Muscle of leg (tissue), 11 donors: ENCODE measurements around the gene TENM4. TPM values are rescaled to one million over a fixed set of nuclear protein-coding genes. Genes with fewer than 3 reads are reported as not detected.
A peak's percentile ranks its signal among the peaks of the same experiment; 100 is the strongest.

Experiments
- DNase-seq: peaks from one replicate; pipeline ENCODE4 v3.0.0; 2013
- H3K27ac ChIP-seq: one replicate; pipeline ENCODE4 v1.5.1; 2013; ENCODE audit warnings: mild to moderate bottlenecking, low read length, control low read depth
- H3K27me3 ChIP-seq: one replicate; pipeline ENCODE4 v1.6.1; 2013; ENCODE audit warnings: low read length; ENCODE audit not compliant: control insufficient read depth, insufficient read depth
- H3K36me3 ChIP-seq: one replicate; pipeline ENCODE4 v1.6.1; 2013; ENCODE audit warnings: low read length; ENCODE audit not compliant: control insufficient read depth, insufficient read depth
- H3K4me1 ChIP-seq: one replicate; pipeline ENCODE4 v1.6.1; 2013; ENCODE audit warnings: low read length; ENCODE audit not compliant: control insufficient read depth, insufficient read depth
- H3K4me3 ChIP-seq: one replicate; pipeline ENCODE4 v1.5.1; 2013; ENCODE audit warnings: low read length, control low read depth
- H3K9me3 ChIP-seq: replicated peaks from 2 replicates; pipeline ENCODE4 v1.6.1; 2013; ENCODE audit warnings: low read depth, low read length; ENCODE audit not compliant: control insufficient read depth
- WGBS: methylation state at CpG from one replicate; pipeline ENCODE4 v1.1.5; 2013; ENCODE audit warnings: missing lambda C conversion rate; ENCODE audit not compliant: insufficient coverage; 5-methylcytosine and 5-hydroxymethylcytosine counted together
- polyA plus RNA-seq, 8 donors: library from polyadenylated mRNA; unstranded; fragments of 120-200 nt; gene quantifications; one replicate each; pipeline versions ENCODE4 v1.2.1 to v1.2.3, GENCODE V29; 2013; ENCODE audit warnings: inconsistent platforms in 1 of 8, low replicate concordance in 1 of 8; ENCODE audit not compliant: insufficient read length in 8 of 8, insufficient read depth in 1 of 8
- total RNA-seq: library from RNA; stranded (reverse); fragments of 120-200 nt; gene quantifications from one replicate; pipeline ENCODE4 v1.2.4, GENCODE V29; 2013

The TENM4 gene
- total and polyA plus RNA-seq, 9 donors, result 4.6 to 13.8 (median 10.3) TPM

DNA sequence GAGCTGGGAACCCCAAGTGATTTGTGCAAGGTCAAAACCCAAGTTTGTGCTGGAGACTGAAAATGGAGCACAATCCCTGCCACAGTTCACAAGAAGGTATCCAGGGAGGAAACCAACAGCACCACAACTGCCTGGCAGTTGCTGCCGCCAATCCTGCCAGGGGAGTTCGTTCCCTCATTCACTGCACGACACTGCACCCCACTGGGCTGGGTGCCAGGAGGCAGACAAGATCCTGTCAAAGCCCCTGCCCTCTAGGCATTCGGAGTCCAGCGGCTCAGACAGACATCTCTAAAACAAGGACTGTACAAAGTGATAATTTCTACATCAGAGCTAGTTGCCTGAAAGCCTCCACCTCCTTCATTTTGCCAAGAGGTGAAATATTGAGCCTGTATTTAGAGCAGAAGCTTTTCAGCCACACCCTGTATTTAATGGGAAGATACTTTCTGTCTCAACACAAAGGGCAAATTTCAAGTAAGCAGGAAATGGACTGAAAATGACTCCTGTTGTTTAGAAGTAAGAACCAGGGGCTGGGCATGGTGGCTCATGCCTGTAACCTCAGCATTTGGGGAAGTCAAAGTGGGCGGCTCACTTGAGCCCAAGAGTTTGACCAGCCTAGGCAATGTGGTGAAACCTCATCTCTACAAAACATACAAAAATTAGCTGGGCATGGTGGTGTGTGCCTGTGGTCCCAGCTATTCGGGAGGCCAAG is 588.8 kb downstream of the TENM4 start:
- Histone ChIP-seq H3K9me3 (no peaks in the 10 kb centered on the region), H3K27me3 (no peaks in the 10 kb centered on the region), H3K36me3 (peaks cover 4% of the 10 kb centered on the region), H3K4me3 (no peak overlapping the region), H3K4me1 (peaks cover 14% of the 10 kb centered on the region), H3K27ac (peak overlapping the region; percentile 40)
- peak; percentile 55 for DNase-seq
- 66% methylated on average over 4 of the region's 7 CpGs for whole genome bisulfite sequencing

DNA sequence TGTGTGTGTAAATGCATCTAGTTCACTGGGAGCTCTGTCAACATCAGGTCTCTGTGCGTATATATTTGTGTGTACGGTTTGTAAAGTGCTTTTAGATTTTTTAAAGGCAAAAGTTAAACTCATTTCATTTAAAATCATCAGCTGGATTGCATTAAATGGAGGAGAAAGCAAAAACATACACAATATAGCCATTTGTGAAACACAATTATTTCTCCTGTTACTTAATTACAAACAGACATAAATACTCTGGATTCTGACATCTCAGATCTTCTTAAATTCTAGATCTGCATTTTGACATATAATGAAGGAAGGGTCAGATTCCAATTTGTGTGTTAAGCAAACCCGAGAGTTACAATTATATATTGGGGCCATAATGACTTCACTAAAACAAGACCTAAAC is 590.8 kb downstream of the TENM4 start:
- no CpG with 5 or more reads among the region's 3 CpGs for WGBS
- H3K9me3 ChIP-seq, result no peaks in the 10 kb centered on the region
- H3K4me1 ChIP-seq, result peaks cover 14% of the 10 kb centered on the region
- H3K27me3 ChIP-seq, result no peaks in the 10 kb centered on the region
- H3K36me3 ChIP-seq, result peaks cover 4% of the 10 kb centered on the region
- no peak overlapping the region for H3K27ac ChIP-seq
- no peak for DNase-seq
- no peak overlapping the region for H3K4me3 ChIP-seq

DNA sequence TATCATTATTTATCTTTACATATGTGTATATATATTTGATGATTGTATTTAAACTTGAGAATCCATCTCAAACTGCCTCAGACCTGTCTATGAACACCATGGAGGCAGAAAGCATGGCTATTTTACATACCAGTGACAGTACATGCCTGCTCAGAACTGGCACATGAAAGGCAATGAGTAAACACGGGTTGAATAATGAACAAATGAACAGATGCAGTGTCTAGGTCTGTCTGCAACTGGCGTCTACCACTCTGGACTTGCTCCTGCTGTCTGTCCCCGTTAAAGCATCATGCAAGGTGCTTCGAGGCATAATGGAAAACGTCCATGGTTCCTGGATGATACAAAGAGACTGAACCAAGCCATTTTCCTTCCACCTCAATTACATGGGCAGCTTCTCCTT is 594.6 kb downstream of the TENM4 start:
- 95% methylated on average over 4 of the region's 5 CpGs for WGBS
- no peak for DNase-seq
- Histone ChIP-seq H3K9me3 (no peaks in the 10 kb centered on the region), H3K4me1 (peaks cover 4% of the 10 kb centered on the region), H3K27ac (no peak overlapping the region), H3K4me3 (no peak overlapping the region), H3K36me3 (no peaks in the 10 kb centered on the region), H3K27me3 (no peaks in the 10 kb centered on the region)

DNA sequence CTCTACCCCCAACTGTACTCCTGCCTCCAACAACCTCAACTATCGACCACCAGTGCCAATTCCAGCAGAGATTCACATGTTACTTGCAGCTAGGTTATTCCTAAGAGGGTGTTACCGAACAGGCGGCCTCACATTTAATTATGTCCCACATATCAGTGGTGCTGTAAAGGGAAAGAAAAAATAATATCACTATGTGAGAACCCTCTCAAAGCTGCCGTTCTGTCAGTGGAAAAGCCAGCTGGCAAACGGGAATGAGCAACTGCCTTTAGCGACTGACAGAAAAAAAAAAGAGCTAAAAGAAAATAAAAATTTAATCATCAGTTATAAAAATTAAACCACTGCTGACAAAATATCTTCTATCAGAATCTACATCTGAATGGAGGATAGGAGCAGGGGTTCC is 595.3 kb downstream of the TENM4 start:
- no peak for DNase-seq
- H3K27me3 ChIP-seq, result no peaks in the 10 kb centered on the region
- H3K4me3 ChIP-seq, result no peak overlapping the region
- H3K36me3 ChIP-seq, result no peaks in the 10 kb centered on the region
- no peaks in the 10 kb centered on the region for H3K9me3 ChIP-seq
- 86% methylated on average over 1 of the region's 6 CpGs for WGBS
- peaks cover 2% of the 10 kb centered on the region for H3K4me1 ChIP-seq
- H3K27ac ChIP-seq, result no peak overlapping the region

DNA sequence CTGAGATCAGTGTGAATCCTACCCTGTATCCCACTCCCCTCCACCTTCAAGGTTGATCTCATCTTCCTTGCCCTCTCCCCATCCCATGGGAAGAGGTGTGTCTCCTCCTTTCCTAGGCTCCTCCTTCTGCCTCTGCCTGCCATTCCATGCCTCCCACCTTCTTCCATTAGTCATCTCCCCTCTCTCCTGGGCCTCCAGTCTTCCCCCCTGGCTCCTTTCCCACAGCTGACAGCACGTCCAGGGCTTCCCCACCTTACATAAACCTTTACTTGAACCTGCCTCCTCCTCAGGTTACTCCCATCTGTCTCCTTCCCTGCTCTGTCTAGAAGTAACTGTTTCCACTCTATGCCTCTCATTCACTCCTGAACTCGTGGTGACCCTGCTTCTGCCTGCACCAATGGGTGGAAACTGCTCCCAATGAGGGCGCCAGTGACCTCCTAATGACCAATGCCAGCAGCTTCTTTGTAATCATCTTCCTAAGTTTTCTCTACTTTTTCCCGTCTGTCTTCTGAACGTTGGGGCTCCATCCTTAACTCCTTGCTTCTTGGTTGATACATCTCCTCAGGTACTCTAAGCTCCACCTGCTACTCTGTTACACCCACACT is 599.3 kb downstream of the TENM4 start:
- Histone ChIP-seq H3K9me3 (no peaks in the 10 kb centered on the region), H3K4me1 (peaks cover 3% of the 10 kb centered on the region), H3K36me3 (no peaks in the 10 kb centered on the region), H3K27ac (no peak overlapping the region), H3K4me3 (no peak overlapping the region), H3K27me3 (no peaks in the 10 kb centered on the region)
- 58% methylated on average over 5 of the region's 5 CpGs for WGBS
- no peak for DNase-seq

DNA sequence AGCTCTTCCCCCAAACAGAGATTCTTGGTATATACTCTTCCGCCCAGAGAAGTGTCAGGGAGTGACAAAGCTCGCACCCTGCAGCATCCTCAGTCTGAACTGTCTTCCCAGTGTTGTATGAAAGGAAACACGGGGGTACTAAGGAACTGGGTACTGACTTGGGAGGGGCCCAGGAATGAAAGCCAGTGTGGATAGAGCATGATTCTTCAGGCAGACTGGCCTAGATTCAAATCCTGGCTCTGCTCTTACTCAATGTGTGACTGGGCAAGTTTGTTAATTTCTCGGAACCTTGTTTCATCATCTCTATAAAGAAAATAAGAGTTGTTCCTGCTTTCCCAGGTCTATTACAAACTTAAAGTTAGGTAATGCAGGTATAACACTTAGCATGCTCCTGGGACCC is 600.2 kb downstream of the TENM4 start:
- Histone ChIP-seq H3K36me3 (no peaks in the 10 kb centered on the region), H3K9me3 (no peaks in the 10 kb centered on the region), H3K27me3 (no peaks in the 10 kb centered on the region), H3K4me1 (peaks cover 3% of the 10 kb centered on the region), H3K27ac (no peak overlapping the region), H3K4me3 (no peak overlapping the region)
- 46% methylated on average over 3 of the region's 4 CpGs for WGBS
- DNase-seq, result no peak

DNA sequence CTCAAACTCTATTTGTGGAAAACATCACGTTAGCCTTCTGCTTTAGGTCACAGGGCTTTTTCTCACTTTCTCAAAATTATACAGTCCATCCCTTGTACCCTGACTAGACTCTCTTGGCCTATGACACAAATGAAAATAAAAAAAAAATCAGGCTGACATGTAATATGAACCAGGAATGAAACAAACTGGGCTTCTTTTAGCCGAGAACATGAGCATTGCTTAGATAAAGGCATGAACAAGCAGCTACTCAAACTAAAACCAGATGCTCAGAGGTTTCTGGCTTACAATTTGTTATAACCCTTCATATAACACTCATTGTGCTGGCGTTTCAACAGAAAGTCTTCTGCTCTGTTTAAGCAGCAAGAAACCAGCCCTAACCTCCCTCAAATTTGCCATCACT is 600.6 kb downstream of the TENM4 start:
- Histone ChIP-seq H3K4me3 (no peak overlapping the region), H3K9me3 (no peaks in the 10 kb centered on the region), H3K27ac (no peak overlapping the region), H3K4me1 (peaks cover 3% of the 10 kb centered on the region), H3K27me3 (no peaks in the 10 kb centered on the region), H3K36me3 (no peaks in the 10 kb centered on the region)
- peak; percentile 81 for DNase-seq
- WGBS, result 17% methylated on average over 2 of the region's 3 CpGs

DNA sequence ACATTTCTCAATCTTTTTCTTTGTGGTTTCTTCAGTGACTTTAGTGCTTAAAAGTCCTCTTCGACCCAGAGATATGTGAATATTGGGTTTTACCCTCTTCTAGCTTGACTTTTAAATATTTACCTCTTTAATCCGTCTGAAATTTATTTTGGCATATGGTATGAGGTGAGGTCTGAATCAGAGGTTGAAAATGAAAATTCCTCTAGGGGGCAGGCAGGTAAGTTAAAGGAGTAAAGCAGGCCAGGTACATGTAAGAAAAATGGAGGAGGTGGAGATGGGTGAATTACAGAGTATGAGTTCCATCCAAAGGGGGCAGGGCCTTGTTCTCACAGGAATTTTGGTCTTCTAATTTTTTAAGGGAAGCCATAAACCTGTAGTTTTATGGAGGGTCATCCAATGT is 602.4 kb downstream of the TENM4 start:
- Histone ChIP-seq H3K36me3 (no peaks in the 10 kb centered on the region), H3K27ac (no peak overlapping the region), H3K9me3 (no peaks in the 10 kb centered on the region), H3K4me1 (peaks cover 3% of the 10 kb centered on the region), H3K27me3 (no peaks in the 10 kb centered on the region), H3K4me3 (no peak overlapping the region)
- DNase-seq, result no peak
- WGBS, result no CpG with 5 or more reads among the region's 2 CpGs

DNA sequence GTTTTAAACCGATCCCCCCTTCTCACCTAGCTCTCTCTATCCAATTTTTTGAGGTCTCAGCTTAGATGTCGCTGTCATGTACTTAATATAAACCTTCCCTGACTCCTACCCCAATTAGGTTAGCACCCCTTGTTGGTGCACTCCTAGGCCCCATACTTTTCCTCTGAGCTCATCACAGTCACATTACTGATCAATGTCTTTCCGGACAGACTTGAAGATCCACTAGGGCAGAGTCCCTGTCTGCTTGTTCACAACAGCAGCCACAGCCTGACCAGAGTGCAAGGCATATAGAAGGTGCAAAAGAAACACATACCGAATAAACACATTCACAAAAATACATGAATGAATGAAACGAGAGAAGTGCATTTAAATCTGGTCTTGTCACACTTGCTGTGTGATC is 605.2 kb downstream of the TENM4 start:
- H3K9me3 ChIP-seq, result no peaks in the 10 kb centered on the region
- no peaks in the 10 kb centered on the region for H3K27me3 ChIP-seq
- peaks cover 3% of the 10 kb centered on the region for H3K4me1 ChIP-seq
- no peak for DNase-seq
- H3K27ac ChIP-seq, result no peak overlapping the region
- H3K36me3 ChIP-seq, result no peaks in the 10 kb centered on the region
- no peak overlapping the region for H3K4me3 ChIP-seq
- WGBS, result 90% methylated on average over 3 of the region's 5 CpGs

DNA sequence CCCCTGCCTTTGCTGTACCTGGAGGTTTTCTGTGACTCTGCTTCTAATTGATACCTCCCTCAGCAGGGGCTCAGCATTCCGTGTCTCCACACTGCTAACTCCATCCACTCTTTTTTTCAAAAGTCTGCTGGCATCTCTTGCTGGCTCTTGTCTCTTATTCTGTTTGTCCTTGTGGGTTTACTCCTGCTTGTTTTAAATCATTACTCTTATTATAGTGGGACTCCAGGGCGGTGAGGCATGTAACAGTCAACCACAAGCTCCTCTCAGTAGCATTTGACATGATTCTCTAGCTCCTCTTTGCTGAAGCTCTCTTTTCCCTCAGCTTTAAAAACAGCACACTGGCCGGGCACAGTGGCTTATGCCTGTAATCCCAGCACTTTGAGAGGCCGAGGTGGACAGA is 605.9 kb downstream of the TENM4 start:
- Histone ChIP-seq H3K9me3 (no peaks in the 10 kb centered on the region), H3K4me3 (no peak overlapping the region), H3K4me1 (no peaks in the 10 kb centered on the region), H3K27me3 (no peaks in the 10 kb centered on the region), H3K27ac (no peak overlapping the region), H3K36me3 (no peaks in the 10 kb centered on the region)
- no peak for DNase-seq
- 100% methylated on average over 1 of the region's 4 CpGs for WGBS
